Thyroid gland (tissue), 4 donors: ENCODE results near the gene MDC1.
"Not testable (repeated sequence)": the region's sequence is repeated elsewhere in the genome, so short reads cannot be mapped to it uniquely, and the experiment has no call there.

Experiments
- CTCF ChIP-seq, 6 experiments: fragments of 200-600 bp in 3 of 6; fragments of 450-650 bp in 3 of 6; sonication (generic) in 3 of 6; IDR thresholded peaks; one replicate each; pipeline ENCODE4 v1.5.1; 2016 to 2019; ENCODE audit warnings: antibody characterized with exemption in 6 of 6, mild to moderate bottlenecking in 2 of 6, inconsistent platforms in 1 of 6, moderate library complexity in 1 of 6
- POLR2A ChIP-seq, 2 donors: fragments of 450-650 bp; IDR thresholded peaks; one replicate each; pipeline ENCODE4 v1.6.1; 2017; ENCODE audit warnings: antibody characterized with exemption in 2 of 2, mild to moderate bottlenecking in 2 of 2, moderate library complexity in 1 of 2

GRCh38 chr6:30723159-30723842 is 6.2 kb upstream of the MDC1 start:
- not testable (repeated sequence) for TF ChIP-seq POLR2A, CTCF (IDR thresholded peaks at IDR 0.05)
